ENCODE data around the gene COL24A1.

DNA sequence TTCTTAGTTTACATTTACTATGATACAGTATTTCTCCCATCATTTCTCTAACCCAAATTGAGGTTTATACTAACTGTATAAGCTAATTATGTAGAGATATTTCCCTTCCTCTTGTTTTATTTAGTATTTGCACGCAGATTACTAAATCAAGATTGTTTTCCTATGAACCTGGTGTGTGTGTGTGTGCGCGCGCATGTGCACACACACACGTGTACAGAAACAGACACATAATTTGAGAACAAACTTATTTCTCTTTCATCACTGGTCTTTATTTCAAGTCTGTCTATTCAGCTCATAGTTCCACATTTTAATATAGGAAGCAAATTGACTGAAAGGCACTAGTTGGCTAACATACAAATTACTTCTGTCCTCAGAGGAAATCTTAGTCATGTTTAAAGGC, 19.7 kb upstream of the COL24A1 start:
- TF ChIP-seq CTCF (IDR thresholded peaks at IDR 0.05) = no peak
- no peak for TF ChIP-seq EP300 (IDR thresholded peaks at IDR 0.05)

All from upper lobe of left lung (tissue), 4 donors.